Esophagus muscularis mucosa (tissue), 3 donors: Measurements from ENCODE around the gene SREBF2.

Experiments
- POLR2AphosphoS5 ChIP-seq, 2 donors: sonication (generic); formaldehyde crosslinking; IDR thresholded peaks; one replicate each; pipeline ENCODE4 v1.6.1; 2017; ENCODE audit warnings: antibody characterized with exemption in 2 of 2
- TF ChIP-seq, protein P1 (sequence below), 3 experiments: fragments of 200-600 bp in 2 of 3; fragments of 450-650 bp in 1 of 3; sonication (generic) in 2 of 3; IDR thresholded peaks; one replicate each; pipeline ENCODE4 v1.5.1; 2017 to 2019; ENCODE audit warnings: antibody characterized with exemption in 3 of 3, mild to moderate bottlenecking in 2 of 3, moderate library complexity in 1 of 3

DNA sequence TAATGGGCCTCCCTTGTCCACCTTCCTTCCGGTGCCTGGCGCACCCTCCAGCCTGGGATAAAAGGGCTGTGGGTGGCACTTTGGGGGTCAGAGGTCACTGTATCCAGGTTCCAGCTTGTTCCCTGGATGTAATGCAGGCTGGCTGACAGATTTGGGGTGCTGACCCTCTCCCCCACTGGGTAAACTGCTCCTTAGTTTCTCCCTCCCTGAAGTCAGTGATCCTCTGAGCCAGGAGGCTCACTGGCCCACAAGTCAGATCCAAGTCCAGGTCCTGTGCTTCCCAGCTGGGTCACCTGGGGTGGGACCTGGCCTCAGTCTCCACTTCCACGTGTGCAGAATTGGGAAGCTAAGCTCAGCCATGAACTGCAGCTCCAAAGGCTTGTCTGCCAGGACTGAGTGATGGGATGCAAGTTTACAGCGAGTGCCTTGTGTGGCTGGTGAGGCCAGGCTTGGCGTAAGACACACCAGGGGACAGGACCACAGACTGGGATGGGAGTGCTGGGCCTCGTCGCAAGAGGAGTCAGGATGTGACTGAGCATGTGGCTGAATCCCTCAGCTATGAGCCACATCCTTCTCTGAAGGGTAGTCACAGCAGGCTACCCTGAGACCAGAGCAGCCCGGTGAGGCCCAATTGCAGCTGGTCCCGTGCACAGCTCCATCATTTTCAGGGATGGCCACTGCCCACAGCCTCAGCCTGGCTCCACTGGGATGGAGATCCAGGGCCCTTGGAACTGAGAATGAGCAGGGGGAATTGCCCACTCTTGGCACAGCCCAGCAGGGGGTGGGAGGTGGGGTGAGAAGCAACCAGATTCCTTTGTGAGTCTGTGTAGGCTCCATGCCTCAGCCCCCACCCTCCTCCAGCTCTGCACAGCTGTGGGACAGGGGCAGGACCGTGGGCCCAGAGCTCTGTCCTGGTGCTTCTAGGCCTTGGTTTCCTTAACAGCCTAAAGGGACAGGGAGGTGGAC lies 74.8 kb downstream of the SREBF2 start:
- TF ChIP-seq, protein P1, sequence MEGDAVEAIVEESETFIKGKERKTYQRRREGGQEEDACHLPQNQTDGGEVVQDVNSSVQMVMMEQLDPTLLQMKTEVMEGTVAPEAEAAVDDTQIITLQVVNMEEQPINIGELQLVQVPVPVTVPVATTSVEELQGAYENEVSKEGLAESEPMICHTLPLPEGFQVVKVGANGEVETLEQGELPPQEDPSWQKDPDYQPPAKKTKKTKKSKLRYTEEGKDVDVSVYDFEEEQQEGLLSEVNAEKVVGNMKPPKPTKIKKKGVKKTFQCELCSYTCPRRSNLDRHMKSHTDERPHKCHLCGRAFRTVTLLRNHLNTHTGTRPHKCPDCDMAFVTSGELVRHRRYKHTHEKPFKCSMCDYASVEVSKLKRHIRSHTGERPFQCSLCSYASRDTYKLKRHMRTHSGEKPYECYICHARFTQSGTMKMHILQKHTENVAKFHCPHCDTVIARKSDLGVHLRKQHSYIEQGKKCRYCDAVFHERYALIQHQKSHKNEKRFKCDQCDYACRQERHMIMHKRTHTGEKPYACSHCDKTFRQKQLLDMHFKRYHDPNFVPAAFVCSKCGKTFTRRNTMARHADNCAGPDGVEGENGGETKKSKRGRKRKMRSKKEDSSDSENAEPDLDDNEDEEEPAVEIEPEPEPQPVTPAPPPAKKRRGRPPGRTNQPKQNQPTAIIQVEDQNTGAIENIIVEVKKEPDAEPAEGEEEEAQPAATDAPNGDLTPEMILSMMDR (IDR thresholded peaks at IDR 0.05), result no peak
- TF ChIP-seq POLR2AphosphoS5 (IDR thresholded peaks at IDR 0.05), result no peak
